Skeletal muscle satellite cell (primary cell): ENCODE data around the gene HTRA3.
A peak's percentile ranks its signal among the peaks of the same experiment; 100 is the strongest.

Experiments
- H3K27me3 ChIP-seq: 2 replicates; pipeline ENCODE4 v1.7.0; 2013; ENCODE audit warnings: low read length; ENCODE audit not compliant: control insufficient read depth, insufficient read depth
- H3K36me3 ChIP-seq: 2 replicates; pipeline ENCODE4 v1.7.0; 2013; ENCODE audit warnings: mild to moderate bottlenecking, control low read depth, low read length; ENCODE audit not compliant: insufficient read depth
- H3K4me1 ChIP-seq: 2 replicates; pipeline ENCODE4 v1.7.0; 2013; ENCODE audit warnings: low read length; ENCODE audit not compliant: control insufficient read depth, insufficient read depth
- H3K4me2 ChIP-seq: 2 replicates; pipeline ENCODE4 v1.7.0; 2013; ENCODE audit warnings: mild to moderate bottlenecking, low read length
- H3K4me3 ChIP-seq: 2 replicates; pipeline ENCODE4 v1.7.0; 2013; ENCODE audit warnings: low read length
- H3K9ac ChIP-seq: 2 replicates; pipeline ENCODE4 v1.7.0; 2013; ENCODE audit warnings: mild to moderate bottlenecking, low read depth, low read length, moderate library complexity
- H3K9me3 ChIP-seq: replicated peaks from 2 replicates; pipeline ENCODE4 v1.7.0; 2013; ENCODE audit warnings: mild to moderate bottlenecking, control low read depth, low read length

The HTRA3 gene

GRCh38 chr4:8329859-8330761, 60.6 kb downstream of the HTRA3 start:
- H3K4me3 ChIP-seq, result no peak overlapping the region
- peak overlapping the region; percentile 37 for H3K4me2 ChIP-seq
- H3K4me1 ChIP-seq, result peaks cover 26% of the 10 kb centered on the region
- H3K9me3 ChIP-seq, result no peaks in the 10 kb centered on the region
- no peak overlapping the region for H3K9ac ChIP-seq
- H3K27me3 ChIP-seq, result peaks cover 9% of the 10 kb centered on the region
- H3K36me3 ChIP-seq, result no peaks in the 10 kb centered on the region

GRCh38 chr4:8330821-8331574, 61.4 kb downstream of the HTRA3 start:
- Histone ChIP-seq H3K4me3 (no peak overlapping the region), H3K4me2 (peak overlapping the region; percentile 37), H3K9ac (no peak overlapping the region), H3K27me3 (peaks cover 10% of the 10 kb centered on the region), H3K9me3 (peaks cover 3% of the 10 kb centered on the region), H3K4me1 (peaks cover 17% of the 10 kb centered on the region), H3K36me3 (no peaks in the 10 kb centered on the region)

- peaks cover 10% of the 10 kb centered on the region for H3K27me3 ChIP-seq
- H3K36me3 ChIP-seq, result no peaks in the 10 kb centered on the region
These were observed 62.0 kb downstream of the HTRA3 start for GRCh38 chr4:8331575-8331955.

GRCh38 chr4:8332038-8332857, 62.7 kb downstream of the HTRA3 start:
- Histone ChIP-seq H3K9ac (no peak overlapping the region), H3K27me3 (peaks cover 10% of the 10 kb centered on the region), H3K4me1 (peaks cover 20% of the 10 kb centered on the region), H3K9me3 (peaks cover 4% of the 10 kb centered on the region), H3K4me2 (no peak overlapping the region), H3K4me3 (no peak overlapping the region), H3K36me3 (no peaks in the 10 kb centered on the region)

More at GRCh38 chr4:8331575-8331955, 62.0 kb downstream of the HTRA3 start:
- Histone ChIP-seq H3K4me3 (no peak overlapping the region), H3K9ac (no peak overlapping the region), H3K9me3 (peaks cover 4% of the 10 kb centered on the region), H3K4me2 (peak overlapping the region; percentile 37), H3K4me1 (peaks cover 18% of the 10 kb centered on the region)

GRCh38 chr4:8332891-8333331, 63.4 kb downstream of the HTRA3 start:
- H3K9me3 ChIP-seq, result peaks cover 4% of the 10 kb centered on the region
- H3K4me2 ChIP-seq, result no peak overlapping the region
- no peak overlapping the region for H3K9ac ChIP-seq
- H3K4me1 ChIP-seq, result peaks cover 20% of the 10 kb centered on the region
- no peak overlapping the region for H3K4me3 ChIP-seq
- H3K27me3 ChIP-seq, result peaks cover 10% of the 10 kb centered on the region
- no peaks in the 10 kb centered on the region for H3K36me3 ChIP-seq

- H3K9ac ChIP-seq, result no peak overlapping the region
- peaks cover 20% of the 10 kb centered on the region for H3K4me1 ChIP-seq
- no peaks in the 10 kb centered on the region for H3K36me3 ChIP-seq
- peaks cover 10% of the 10 kb centered on the region for H3K27me3 ChIP-seq
- H3K4me3 ChIP-seq, result no peak overlapping the region
- H3K9me3 ChIP-seq, result peaks cover 4% of the 10 kb centered on the region
- no peak overlapping the region for H3K4me2 ChIP-seq
These were observed 64.3 kb downstream of the HTRA3 start for GRCh38 chr4:8333726-8334460.

- Histone ChIP-seq H3K4me3 (no peak overlapping the region), H3K9me3 (peaks cover 4% of the 10 kb centered on the region), H3K36me3 (no peaks in the 10 kb centered on the region), H3K27me3 (peaks cover 14% of the 10 kb centered on the region), H3K4me1 (peaks cover 20% of the 10 kb centered on the region), H3K9ac (no peak overlapping the region), H3K4me2 (no peak overlapping the region)
These were observed 65.4 kb downstream of the HTRA3 start for GRCh38 chr4:8334786-8335460.

GRCh38 chr4:8335848-8336247, 66.3 kb downstream of the HTRA3 start:
- peaks cover 17% of the 10 kb centered on the region for H3K4me1 ChIP-seq
- H3K27me3 ChIP-seq, result peaks cover 18% of the 10 kb centered on the region
- no peak overlapping the region for H3K4me2 ChIP-seq
- H3K4me3 ChIP-seq, result no peak overlapping the region
- H3K36me3 ChIP-seq, result no peaks in the 10 kb centered on the region
- peaks cover 4% of the 10 kb centered on the region for H3K9me3 ChIP-seq
- no peak overlapping the region for H3K9ac ChIP-seq

GRCh38 chr4:8336412-8337075, 67.0 kb downstream of the HTRA3 start:
- H3K9ac ChIP-seq, result no peak overlapping the region
- no peak overlapping the region for H3K4me3 ChIP-seq
- peaks cover 11% of the 10 kb centered on the region for H3K4me1 ChIP-seq
- H3K27me3 ChIP-seq, result peaks cover 17% of the 10 kb centered on the region
- peaks cover 4% of the 10 kb centered on the region for H3K9me3 ChIP-seq
- H3K4me2 ChIP-seq, result no peak overlapping the region
- H3K36me3 ChIP-seq, result no peaks in the 10 kb centered on the region
